Activated CD4-positive, alpha-beta T cell treated with anti-CD3 and anti-CD28 coated beads for 36 hours (primary cell): ENCODE data around the gene CEP72. TPM values are rescaled to one million over a fixed set of nuclear protein-coding genes. Genes with fewer than 3 reads are reported as not detected.

Experiments
- ATAC-seq: fragments of 200-7000 bp; cut with Tn5 transposase; one replicate; pipeline ENCODE4 v1.10.0; 2021; ENCODE audit warnings: mild to moderate bottlenecking, moderate library complexity
- CTCF ChIA-PET: fragments of 350-600 bp; sonication (Branson Sonifier 250); formaldehyde crosslinking; loops from one replicate; lab custom pipeline; 2021; ENCODE audit warnings: antibody characterized with exemption; lab: Charles Lee
- POLR2A ChIA-PET: fragments of 350-600 bp; sonication (Branson Sonifier 250); formaldehyde crosslinking; loops from one replicate; lab custom pipeline; 2021; ENCODE audit warnings: antibody characterized with exemption, inconsistent platforms; lab: Charles Lee
- DNase-seq: peaks from one replicate; pipeline ENCODE4 v3.0.0-alpha.2; 2020
- H3K27ac Mint-ChIP-seq: one replicate; pipeline ENCODE4 v1.8.0; 2021; ENCODE audit warnings: mixed read lengths
- H3K27me3 Mint-ChIP-seq: one replicate; pipeline ENCODE4 v1.8.0; 2021; ENCODE audit warnings: mixed read lengths
- H3K36me3 Mint-ChIP-seq: one replicate; pipeline ENCODE4 v1.8.0; 2021; ENCODE audit warnings: low read depth, mixed read lengths
- H3K4me1 Mint-ChIP-seq: one replicate; pipeline ENCODE4 v1.8.0; 2021; ENCODE audit warnings: mixed read lengths
- H3K4me3 Mint-ChIP-seq: one replicate; pipeline ENCODE4 v1.8.0; 2021; ENCODE audit warnings: mild to moderate bottlenecking, moderate library complexity, mixed read lengths
- H3K9me3 Mint-ChIP-seq: one replicate; pipeline ENCODE4 v1.8.0; 2021; ENCODE audit warnings: low read depth, mixed read lengths
- intact Hi-C, 2 experiments: fragments of 100-400 bp; cut with DNase I in 1 of 2; cut with micrococcal nuclease in 1 of 2; formaldehyde crosslinking; loops; one replicate each; pipeline versions ENCODE4 v1.14.2 to v1.15.1; 2022 to 2024; cut with DNase I, micrococcal nuclease
- total RNA-seq, 2 experiments: library from RNA; stranded (reverse); gene quantifications; one replicate each; pipeline ENCODE4 v1.2.3, GENCODE V29; 2021

CEP72 gene
- total RNA-seq, 2 experiments from 2014 or later: 23.7 to 26.4 TPM

GRCh38 chr5:643351-643801 lies 31.2 kb downstream of the CEP72 start:
- intact Hi-C loops: no loop called here
- Mint-ChIP-seq H3K27ac (peak overlapping the region; percentile 5), H3K9me3 (no peaks in the 10 kb centered on the region), H3K36me3 (peaks cover 38% of the 10 kb centered on the region), H3K27me3 (no peaks in the 10 kb centered on the region), H3K4me1 (no peaks in the 10 kb centered on the region), H3K4me3 (no peak overlapping the region)
- no peak for DNase-seq
- ATAC-seq: no peak
- CTCF ChIA-PET: no interaction called here
- POLR2A ChIA-PET: no interaction called here

GRCh38 chr5:643811-644271 lies 31.7 kb downstream of the CEP72 start:
- DNase-seq (no peak), ATAC-seq (no peak)
- POLR2A ChIA-PET: no interaction called here
- H3K27me3 Mint-ChIP-seq: no peaks in the 10 kb centered on the region
- no peak overlapping the region for H3K27ac Mint-ChIP-seq
- intact Hi-C loops: no loop called here
- no peaks in the 10 kb centered on the region for H3K4me1 Mint-ChIP-seq
- H3K36me3 Mint-ChIP-seq: peaks cover 38% of the 10 kb centered on the region
- CTCF ChIA-PET: no interaction called here
- H3K4me3 Mint-ChIP-seq: no peak overlapping the region
- no peaks in the 10 kb centered on the region for H3K9me3 Mint-ChIP-seq

- no peak for ATAC-seq
- no peak for DNase-seq
- CTCF ChIA-PET: no interaction called here
- peaks cover 37% of the 10 kb centered on the region for H3K36me3 Mint-ChIP-seq
- intact Hi-C loops: no loop called here
- no peaks in the 10 kb centered on the region for H3K4me1 Mint-ChIP-seq
- no peak overlapping the region for H3K4me3 Mint-ChIP-seq
- no peaks in the 10 kb centered on the region for H3K27me3 Mint-ChIP-seq
- no peaks in the 10 kb centered on the region for H3K9me3 Mint-ChIP-seq
- POLR2A ChIA-PET: no interaction called here
- no peak overlapping the region for H3K27ac Mint-ChIP-seq
Measured at GRCh38 chr5:644509-644908, 32.4 kb downstream of the CEP72 start.

GRCh38 chr5:644971-645370 lies 32.8 kb downstream of the CEP72 start:
- H3K4me1 Mint-ChIP-seq: no peaks in the 10 kb centered on the region
- DNase-seq (no peak), ATAC-seq (no peak)
- H3K9me3 Mint-ChIP-seq: no peaks in the 10 kb centered on the region
- CTCF ChIA-PET: no interaction called here
- H3K36me3 Mint-ChIP-seq: peaks cover 37% of the 10 kb centered on the region
- H3K27me3 Mint-ChIP-seq: no peaks in the 10 kb centered on the region
- no peak overlapping the region for H3K4me3 Mint-ChIP-seq
- intact Hi-C loops: no loop called here
- no peak overlapping the region for H3K27ac Mint-ChIP-seq
- POLR2A ChIA-PET: no interaction called here

GRCh38 chr5:645421-645820 lies 33.3 kb downstream of the CEP72 start:
- DNase-seq (no peak), ATAC-seq (no peak)
- intact Hi-C loops: no loop called here
- CTCF ChIA-PET: no interaction called here
- H3K9me3 Mint-ChIP-seq: no peaks in the 10 kb centered on the region
- H3K4me1 Mint-ChIP-seq: no peaks in the 10 kb centered on the region
- H3K27ac Mint-ChIP-seq: no peak overlapping the region
- H3K4me3 Mint-ChIP-seq: no peak overlapping the region
- POLR2A ChIA-PET: no interaction called here
- H3K27me3 Mint-ChIP-seq: no peaks in the 10 kb centered on the region
- peaks cover 33% of the 10 kb centered on the region for H3K36me3 Mint-ChIP-seq

GRCh38 chr5:646396-647201 lies 34.5 kb downstream of the CEP72 start:
- intact Hi-C loops: no loop called here
- Mint-ChIP-seq H3K27ac (no peak overlapping the region), H3K4me1 (no peaks in the 10 kb centered on the region), H3K36me3 (peaks cover 26% of the 10 kb centered on the region), H3K27me3 (no peaks in the 10 kb centered on the region), H3K9me3 (no peaks in the 10 kb centered on the region), H3K4me3 (no peak overlapping the region)
- DNase-seq (no peak), ATAC-seq (no peak)
- ChIA-PET CTCF (no interaction called here), POLR2A (no interaction called here)

GRCh38 chr5:647311-647710 lies 35.2 kb downstream of the CEP72 start:
- no peak overlapping the region for H3K4me3 Mint-ChIP-seq
- intact Hi-C loops: no loop called here
- no peak overlapping the region for H3K27ac Mint-ChIP-seq
- DNase-seq (no peak), ATAC-seq (no peak)
- H3K36me3 Mint-ChIP-seq: peaks cover 26% of the 10 kb centered on the region
- H3K4me1 Mint-ChIP-seq: no peaks in the 10 kb centered on the region
- H3K27me3 Mint-ChIP-seq: no peaks in the 10 kb centered on the region
- POLR2A ChIA-PET: no interaction called here
- CTCF ChIA-PET: no interaction called here
- H3K9me3 Mint-ChIP-seq: no peaks in the 10 kb centered on the region

GRCh38 chr5:647727-648126 lies 35.6 kb downstream of the CEP72 start:
- Mint-ChIP-seq H3K9me3 (no peaks in the 10 kb centered on the region), H3K4me3 (no peak overlapping the region), H3K4me1 (no peaks in the 10 kb centered on the region), H3K36me3 (peaks cover 26% of the 10 kb centered on the region), H3K27ac (no peak overlapping the region), H3K27me3 (no peaks in the 10 kb centered on the region)
- intact Hi-C loops: no loop called here
- ATAC-seq (no peak), DNase-seq (no peak)
- ChIA-PET CTCF (no interaction called here), POLR2A (no interaction called here)

- DNase-seq: no peak
- Mint-ChIP-seq H3K27me3 (no peaks in the 10 kb centered on the region), H3K4me3 (no peak overlapping the region), H3K4me1 (no peaks in the 10 kb centered on the region), H3K9me3 (no peaks in the 10 kb centered on the region), H3K36me3 (peaks cover 19% of the 10 kb centered on the region), H3K27ac (no peak overlapping the region)
- ChIA-PET POLR2A (no interaction called here), CTCF (no interaction called here)
- no peak for ATAC-seq
- intact Hi-C loops: no loop called here
Measured at GRCh38 chr5:651296-652022, 39.3 kb downstream of the CEP72 start.

GRCh38 chr5:652023-652515 lies 39.9 kb downstream of the CEP72 start:
- no peak for DNase-seq
- no peak for ATAC-seq
- Mint-ChIP-seq H3K36me3 (peaks cover 19% of the 10 kb centered on the region), H3K4me1 (no peaks in the 10 kb centered on the region), H3K27me3 (no peaks in the 10 kb centered on the region), H3K27ac (no peak overlapping the region), H3K4me3 (no peak overlapping the region), H3K9me3 (no peaks in the 10 kb centered on the region)
- ChIA-PET POLR2A (no interaction called here), CTCF (interaction anchor here (1.5 kb wide), 1 partner anchor 17 kb away, joined by 6 read pairs; no protein-coding TSS in a partner anchor)
- intact Hi-C loops: no loop called here

GRCh38 chr5:652773-653350 lies 40.7 kb downstream of the CEP72 start:
- no peak for ATAC-seq
- ChIA-PET POLR2A (no interaction called here), CTCF (interaction anchor here (1.5 kb wide), 1 partner anchor 16 kb away, joined by 6 read pairs; no protein-coding TSS in a partner anchor)
- H3K27me3 Mint-ChIP-seq: no peaks in the 10 kb centered on the region
- H3K27ac Mint-ChIP-seq: no peak overlapping the region
- H3K36me3 Mint-ChIP-seq: peaks cover 23% of the 10 kb centered on the region
- intact Hi-C loops: no loop called here
- H3K9me3 Mint-ChIP-seq: no peaks in the 10 kb centered on the region
- no peak overlapping the region for H3K4me3 Mint-ChIP-seq
- no peaks in the 10 kb centered on the region for H3K4me1 Mint-ChIP-seq
- DNase-seq: no peak
